Measurements from ENCODE around the gene OGFOD3. TPM values are rescaled to one million over a fixed set of nuclear protein-coding genes. Genes with fewer than 3 reads are reported as not detected.

Gene OGFOD3
- total RNA-seq, 1 experiment from 2014 or later = 53.6 TPM

DNA sequence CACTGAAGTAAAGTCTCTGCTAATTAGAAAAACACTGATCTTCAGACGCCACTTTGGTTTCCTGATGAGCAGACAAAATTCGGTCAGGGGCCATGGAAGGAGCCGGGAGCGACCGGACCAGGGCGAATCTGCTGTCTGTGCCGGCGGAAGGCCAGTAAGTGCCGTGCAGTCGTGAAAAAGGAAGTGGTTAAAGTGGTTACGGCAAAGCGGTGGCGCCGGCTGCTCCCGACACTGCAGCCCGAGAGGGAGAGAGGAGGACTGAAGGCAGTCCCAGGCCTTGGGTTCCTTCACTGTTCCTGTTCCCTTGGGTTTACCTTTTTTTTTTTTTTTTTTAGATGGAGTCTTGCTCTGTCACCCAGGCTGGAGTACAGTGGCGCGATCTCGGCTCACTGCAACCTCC lies 17.6 kb downstream of the OGFOD3 start:
- TF ChIP-seq EZH2 (IDR thresholded peaks at IDR 0.05) (no peak), TCF7L2 (IDR thresholded peaks at IDR 0.05; ENCODE audit: borderline replicate concordance, extremely low read depth, insufficient read depth, insufficient read length) (no peak), POLR2AphosphoS5 (IDR thresholded peaks at IDR 0.05; ENCODE audit: low read depth, low read length) (no peak), MAX (IDR thresholded peaks at IDR 0.05) (no peak), JUND (IDR thresholded peaks at IDR 0.05) (no peak), EGR1 (IDR thresholded peaks at IDR 0.05; ENCODE audit: low read depth) (no peak), EZH2phosphoT487 (IDR thresholded peaks at IDR 0.05; ENCODE audit: borderline replicate concordance) (no peak), CBX3 (IDR thresholded peaks at IDR 0.05; ENCODE audit: low read depth) (no peak), ZBTB33 (IDR thresholded peaks at IDR 0.05; ENCODE audit: extremely low read depth, insufficient replicate concordance, low read length) (no peak)
- Histone ChIP-seq H3K9me3 (ENCODE audit: control insufficient read depth in 1 of 2, insufficient read depth in 1 of 2, low read depth in 1 of 2, low read length in 2 of 2) (no peaks in the 10 kb centered on the region), H3K4me3 (replicated peaks in 1 of 2; ENCODE audit: low read depth in 1 of 2, low read length in 2 of 2) (no peak overlapping the region), H3K79me2 (ENCODE audit: insufficient read depth, low read length) (no peaks in the 10 kb centered on the region), H3K4me1 (ENCODE audit: control insufficient read depth in 1 of 2, insufficient read depth in 2 of 2, low read length in 2 of 2) (peaks cover 0 to 9% of the 10 kb centered on the region in 2 experiments; a peak in 2 of 4 replicates), H3K4me2 (ENCODE audit: low read length) (no peak overlapping the region), H4K20me1 (ENCODE audit: insufficient read depth) (no peaks in the 10 kb centered on the region), H3K9ac (ENCODE audit: low read length) (no peak overlapping the region), H2AFZ (ENCODE audit: low read depth, low read length, poor library complexity, severe bottlenecking) (no peak overlapping the region), H3K27ac (ENCODE audit: low read depth, low read length) (no peak overlapping the region), H3K27me3 (ENCODE audit: insufficient read depth, low read length) (no peaks in the 10 kb centered on the region), H3K9me2 (ENCODE audit: insufficient read depth) (no peaks in the 10 kb centered on the region), H3K36me3 (ENCODE audit: control insufficient read depth in 1 of 2, insufficient read depth in 2 of 2, low read length in 2 of 2) (peaks cover 7 to 9% of the 10 kb centered on the region in 2 experiments; a peak in 2 of 4 replicates)
- ATAC-seq (no peak), DNase-seq (ENCODE audit: low read depth, low spot score) (no peak)
- POLR2A ChIA-PET = no interaction called here
- RAD21 ChIA-PET (ENCODE audit: low non-redundant PET in 1 of 2, low total read pairs in 2 of 2, uncharacterized antibody in 2 of 2, unreplicated experiment in 2 of 2) = no interaction called here
- no TSS peak for BruUV-seq (replicated peaks)
- CTCF ChIA-PET = no interaction called here
- intact Hi-C loops (cut with micrococcal nuclease) = no loop called here

Measured in HCT116 (cell line).